ENCODE measurements around the gene PHACTR4. TPM values are rescaled to one million over a fixed set of nuclear protein-coding genes. Genes with fewer than 3 reads are reported as not detected.
A peak's percentile ranks its signal among the peaks of the same experiment; 100 is the strongest.
"Not testable (repeated sequence)": the region's sequence is repeated elsewhere in the genome, so short reads cannot be mapped to it uniquely, and the experiment has no call there.

The PHACTR4 gene
- total and polyA plus RNA-seq, 9 donors, result 20.1 to 50.8 (median 31.8) TPM

GRCh38 chr1:28354121-28354520, 15.4 kb upstream of the PHACTR4 start:
- no peaks in the 10 kb centered on the region for H3K27me3 ChIP-seq
- H3K9me3 ChIP-seq, result no peaks in the 10 kb centered on the region
- H3K4me3 ChIP-seq, result no peak overlapping the region
- no peak overlapping the region for H3K27ac ChIP-seq
- 37 to 53% (median 47%) methylated on average over 3 of the region's 3 CpGs for WGBS, 3 donors
- intact Hi-C loops (cut with DNase I), result no loop called here
- no peaks in the 10 kb centered on the region for H3K4me1 ChIP-seq (ENCODE audit: insufficient read depth)
- H3K36me3 ChIP-seq, result no peaks in the 10 kb centered on the region
- no peak for DNase-seq
- TF ChIP-seq EP300 (IDR thresholded peaks at IDR 0.05), result no peak
- TF ChIP-seq POLR2A (IDR thresholded peaks at IDR 0.05), result no peak
- TF ChIP-seq CTCF (IDR thresholded peaks at IDR 0.05), result no peak

DNA sequence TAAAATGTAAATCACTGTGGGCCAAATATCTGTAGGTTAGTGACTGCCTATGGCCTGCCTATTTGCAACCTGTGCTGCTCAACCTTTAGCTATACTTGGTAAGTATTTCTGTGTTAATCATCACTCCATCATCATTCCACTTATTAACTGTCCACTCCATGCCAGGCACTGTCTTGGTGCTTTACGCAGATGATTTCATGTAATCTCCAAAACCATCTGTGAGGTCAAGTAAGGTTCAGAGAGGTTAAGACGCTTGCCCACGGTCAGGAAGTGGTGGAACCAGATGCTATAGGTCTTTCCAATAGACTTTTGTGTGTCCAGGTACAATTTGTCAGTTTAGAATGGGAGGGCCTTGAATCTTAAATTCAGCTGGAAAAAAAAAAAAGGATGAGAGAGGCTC, 10.8 kb upstream of the PHACTR4 start:
- 66 to 72% (median 71%) methylated on average over 3 of the region's 3 CpGs for WGBS, 3 donors
- no peak for DNase-seq
- Histone ChIP-seq H3K27me3 (no peaks in the 10 kb centered on the region), H3K9me3 (no peaks in the 10 kb centered on the region), H3K4me3 (no peak overlapping the region), H3K27ac (no peak overlapping the region), H3K36me3 (no peaks in the 10 kb centered on the region), H3K4me1 (ENCODE audit: insufficient read depth) (no peaks in the 10 kb centered on the region)
- TF ChIP-seq POLR2A (IDR thresholded peaks at IDR 0.05) (no peak), EP300 (IDR thresholded peaks at IDR 0.05) (no peak)
- intact Hi-C loops (cut with DNase I), result loop anchor here in 2 of 4 donors (5.0 kb wide), 2 partner anchors 111 to 519 kb away; no protein-coding TSS in a partner anchor

DNA sequence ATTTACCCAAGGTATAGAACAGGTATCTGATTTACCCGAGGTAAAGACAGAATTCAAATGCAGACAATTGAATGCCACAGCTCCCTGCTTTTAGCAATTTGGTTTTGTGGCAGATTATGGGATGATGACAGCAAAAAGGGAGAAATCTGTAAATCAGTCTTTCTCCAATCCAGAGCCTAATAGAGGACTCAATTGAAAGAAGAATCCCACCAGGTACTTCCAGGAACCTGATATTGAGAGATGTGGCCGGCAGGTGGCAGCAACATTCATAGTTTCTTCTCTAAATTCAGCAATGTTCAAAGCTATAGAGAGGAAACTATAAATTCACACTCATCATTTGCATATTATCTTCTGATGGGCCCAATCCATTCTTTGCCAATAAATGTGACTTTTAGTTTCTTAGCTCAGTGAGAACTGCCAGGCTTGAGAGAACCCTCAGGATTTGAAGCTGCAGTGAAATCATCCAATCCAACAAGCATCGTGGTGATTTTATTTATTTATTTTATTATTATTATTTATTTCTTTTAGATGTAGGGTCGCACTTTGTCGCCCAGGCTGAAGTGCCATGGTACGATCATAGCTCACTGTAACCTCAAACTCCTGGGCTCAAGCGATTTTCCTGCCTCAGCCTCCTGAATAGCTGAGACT, 9.8 kb upstream of the PHACTR4 start:
- Histone ChIP-seq H3K36me3 (no peaks in the 10 kb centered on the region), H3K4me1 (ENCODE audit: insufficient read depth) (no peaks in the 10 kb centered on the region), H3K9me3 (no peaks in the 10 kb centered on the region), H3K27me3 (no peaks in the 10 kb centered on the region), H3K27ac (no peak overlapping the region), H3K4me3 (no peak overlapping the region)
- peak; percentile 58 to 84 (median 78) for DNase-seq
- 33 to 42% (median 35%) methylated on average over 7 of the region's 7 CpGs for WGBS, 3 donors
- intact Hi-C loops (cut with DNase I), result loop anchor here (5.0 to 10.0 kb wide), 4 partner anchors 105 to 518 kb away; partner anchors contain the start of gene SESN2 (in 1 of the 4)
- TF ChIP-seq CTCF (IDR thresholded peaks at IDR 0.05), result peak; percentile 37 to 55 (median 40)
- TF ChIP-seq POLR2A (IDR thresholded peaks at IDR 0.05), result no peak

DNA sequence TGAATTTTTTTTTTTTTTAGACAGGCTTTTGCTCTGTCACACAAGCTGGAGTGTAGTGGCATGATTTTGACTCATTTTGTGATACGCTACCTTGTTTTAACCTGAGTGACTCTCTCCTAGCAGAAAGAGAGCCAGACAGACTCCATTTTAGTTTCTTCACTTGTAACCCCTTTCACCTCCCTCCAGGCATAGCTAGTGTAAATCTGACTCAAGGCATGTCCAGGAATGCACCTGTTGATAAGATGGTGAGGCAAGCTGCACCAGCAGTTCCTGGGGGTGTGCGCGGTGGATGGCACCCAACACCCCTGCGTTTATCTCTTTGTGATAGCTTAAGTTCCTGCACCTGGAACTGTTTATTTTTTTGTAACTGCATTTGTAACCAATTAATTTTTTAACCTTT, 4.7 kb upstream of the PHACTR4 start:
- Histone ChIP-seq H3K4me1 (ENCODE audit: insufficient read depth) (no peaks in the 10 kb centered on the region), H3K27ac (no peak overlapping the region), H3K36me3 (no peaks in the 10 kb centered on the region), H3K4me3 (no peak overlapping the region), H3K9me3 (no peaks in the 10 kb centered on the region), H3K27me3 (no peaks in the 10 kb centered on the region)
- 32 to 41% (median 38%) methylated on average over 4 of the region's 4 CpGs for WGBS, 3 donors
- intact Hi-C loops (cut with DNase I), result loop anchor here in 3 of 4 donors (5.0 to 10.0 kb wide), 2 partner anchors 110 to 237 kb away; partner anchors contain the start of gene SESN2 (in 1 of the 3)
- TF ChIP-seq EP300 (IDR thresholded peaks at IDR 0.05) (no peak), POLR2A (IDR thresholded peaks at IDR 0.05) (no peak), CTCF (IDR thresholded peaks at IDR 0.05) (no peak)
- no peak for DNase-seq

- no peaks in the 10 kb centered on the region for H3K36me3 ChIP-seq
- H3K4me3 ChIP-seq, result no peak overlapping the region
- H3K9me3 ChIP-seq, result no peaks in the 10 kb centered on the region
- no peak for TF ChIP-seq POLR2A (IDR thresholded peaks at IDR 0.05)
- no peak for TF ChIP-seq EP300 (IDR thresholded peaks at IDR 0.05)
- no peak for TF ChIP-seq CTCF (IDR thresholded peaks at IDR 0.05)
- H3K4me1 ChIP-seq (ENCODE audit: insufficient read depth), result peaks cover 3% of the 10 kb centered on the region
- DNase-seq, result no peak
- 84 to 97% (median 95%) methylated on average over 7 of the region's 7 CpGs for WGBS, 3 donors
- intact Hi-C loops (cut with DNase I), result loop anchor here in 1 of 4 donors (10.0 kb wide), 1 partner anchor 111 kb away; the partner anchor contains the start of gene SESN2
- no peak overlapping the region for H3K27ac ChIP-seq
- no peaks in the 10 kb centered on the region for H3K27me3 ChIP-seq
Measured at GRCh38 chr1:28365864-28366263, 3.7 kb upstream of the PHACTR4 start.

- not testable (repeated sequence) for H3K9me3 ChIP-seq; H3K36me3 ChIP-seq; DNase-seq; H3K4me3 ChIP-seq; H3K27ac ChIP-seq; H3K27me3 ChIP-seq; H3K4me1 ChIP-seq (ENCODE audit: insufficient read depth)
- intact Hi-C loops (cut with DNase I), result loop anchor here in 1 of 4 donors (10.0 kb wide), 1 partner anchor 114 kb away; the partner anchor contains the start of gene SESN2
- 96 to 97% (median 96%) methylated on average over 15 of the region's 15 CpGs for WGBS, 3 donors
Measured at GRCh38 chr1:28368608-28369007, 932 bp upstream of the PHACTR4 start.

All from ovary (tissue), 9 donors.